Caco-2 (cell line): ENCODE measurements around the gene SMIM14. TPM values are rescaled to one million over a fixed set of nuclear protein-coding genes. Genes with fewer than 3 reads are reported as not detected.

Source experiments
- BruUV-seq: library from RNA; stranded (reverse); fragments of 400-500 nt; replicated peaks from 2 replicates; lab custom pipeline; 2021; lab: Mats Ljungman, UMichigan
- CTCF ChIA-PET: fragments of 300-600 bp; sonication (Branson Sonifier 250); formaldehyde crosslinking; loops from one replicate; lab custom pipeline; 2022; ENCODE audit warnings: antibody characterized with exemption; lab: Charles Lee
- POLR2A ChIA-PET: fragments of 300-600 bp; sonication (Branson Sonifier 250); formaldehyde crosslinking; loops from one replicate; lab custom pipeline; 2022; ENCODE audit warnings: antibody characterized with exemption; lab: Charles Lee
- DNase-seq, 2 experiments: peaks; one replicate each; pipeline versions ENCODE4 v3.0.0 to v3.0.0-alpha.2; 2020 to 2022
- H3K27me3 ChIP-seq: replicated peaks from 2 replicates; pipeline ENCODE4 v1.6.0; 2011; ENCODE audit warnings: low read length; ENCODE audit not compliant: control insufficient read depth, insufficient read depth
- H3K36me3 ChIP-seq: 2 replicates; pipeline ENCODE4 v1.5.1; 2011; ENCODE audit warnings: low read length; ENCODE audit not compliant: control insufficient read depth, insufficient read depth
- H3K4me1 ChIP-seq: fragments of 250-450 bp; sonication (Bioruptor Pico); 2 replicates; pipeline ENCODE4 v1.5.1; 2020; ENCODE audit warnings: mild to moderate bottlenecking
- H3K4me3 ChIP-seq: 2 replicates; pipeline ENCODE4 v1.5.1; 2011; ENCODE audit warnings: low read depth, mild to moderate bottlenecking, control low read depth, low read length
- H3K9me3 ChIP-seq: fragments of 250-450 bp; sonication (Bioruptor Pico); 2 replicates; pipeline ENCODE4 v1.5.1; 2020; ENCODE audit warnings: mild to moderate bottlenecking, moderate library complexity
- H3K27ac Mint-ChIP-seq: one replicate; pipeline ENCODE4 v1.8.0; 2022; ENCODE audit warnings: mixed read lengths; ENCODE audit not compliant: unreplicated experiment
- H3K27me3 Mint-ChIP-seq: one replicate; pipeline ENCODE4 v1.8.0; 2022; ENCODE audit warnings: mixed read lengths; ENCODE audit not compliant: insufficient read depth, unreplicated experiment
- H3K36me3 Mint-ChIP-seq: one replicate; pipeline ENCODE4 v1.8.0; 2022; ENCODE audit warnings: mild to moderate bottlenecking, mixed read lengths; ENCODE audit not compliant: insufficient read depth, unreplicated experiment
- H3K4me1 Mint-ChIP-seq: one replicate; pipeline ENCODE4 v1.8.0; 2022; ENCODE audit warnings: low read depth, mixed read lengths; ENCODE audit not compliant: unreplicated experiment
- H3K4me3 Mint-ChIP-seq: one replicate; pipeline ENCODE4 v1.8.0; 2022; ENCODE audit warnings: mild to moderate bottlenecking, moderate library complexity, mixed read lengths; ENCODE audit not compliant: unreplicated experiment
- H3K9me3 Mint-ChIP-seq: one replicate; pipeline ENCODE4 v1.8.0; 2022; ENCODE audit warnings: mixed read lengths; ENCODE audit not compliant: unreplicated experiment
- intact Hi-C: fragments of 100-400 bp; cut with micrococcal nuclease; formaldehyde crosslinking; loops from one replicate; pipeline ENCODE4 v1.10.0; 2022; ENCODE audit not compliant: unreplicated experiment
- total RNA-seq: library from RNA; stranded (reverse); gene quantifications from 2 replicates; pipeline ENCODE4 v1.2.3, GENCODE V29; 2022
- TF ChIP-seq, protein P1 (sequence below), 2 experiments: fragments of 200-600 bp in 1 of 2; IDR thresholded peaks; 1 replicate in 1 of 2; 2 replicates in 1 of 2; pipeline versions ENCODE4 v1.5.1 to v1.8.0; 2011 to 2022; ENCODE audit warnings: antibody characterized with exemption in 1 of 2, control low read depth in 1 of 2, inconsistent platforms in 1 of 2, low read depth in 1 of 2, low read length in 1 of 2, mild to moderate bottlenecking in 1 of 2, moderate library complexity in 1 of 2; ENCODE audit not compliant: insufficient read depth in 1 of 2, severe bottlenecking in 1 of 2, unreplicated experiment in 1 of 2

Gene SMIM14
- total RNA-seq, 1 experiment from 2014 or later: 41.0 TPM

- Histone ChIP-seq H3K36me3 (no peaks in the 10 kb centered on the region), H3K4me1 (no peaks in the 10 kb centered on the region; the same call in 1 of the 2 replicates), H3K27me3 (no peaks in the 10 kb centered on the region), H3K4me3 (peak overlapping the region; percentile 76), H3K9me3 (peaks cover 9% of the 10 kb centered on the region; the same call in 1 of the 2 replicates)
- TF ChIP-seq, protein P1, sequence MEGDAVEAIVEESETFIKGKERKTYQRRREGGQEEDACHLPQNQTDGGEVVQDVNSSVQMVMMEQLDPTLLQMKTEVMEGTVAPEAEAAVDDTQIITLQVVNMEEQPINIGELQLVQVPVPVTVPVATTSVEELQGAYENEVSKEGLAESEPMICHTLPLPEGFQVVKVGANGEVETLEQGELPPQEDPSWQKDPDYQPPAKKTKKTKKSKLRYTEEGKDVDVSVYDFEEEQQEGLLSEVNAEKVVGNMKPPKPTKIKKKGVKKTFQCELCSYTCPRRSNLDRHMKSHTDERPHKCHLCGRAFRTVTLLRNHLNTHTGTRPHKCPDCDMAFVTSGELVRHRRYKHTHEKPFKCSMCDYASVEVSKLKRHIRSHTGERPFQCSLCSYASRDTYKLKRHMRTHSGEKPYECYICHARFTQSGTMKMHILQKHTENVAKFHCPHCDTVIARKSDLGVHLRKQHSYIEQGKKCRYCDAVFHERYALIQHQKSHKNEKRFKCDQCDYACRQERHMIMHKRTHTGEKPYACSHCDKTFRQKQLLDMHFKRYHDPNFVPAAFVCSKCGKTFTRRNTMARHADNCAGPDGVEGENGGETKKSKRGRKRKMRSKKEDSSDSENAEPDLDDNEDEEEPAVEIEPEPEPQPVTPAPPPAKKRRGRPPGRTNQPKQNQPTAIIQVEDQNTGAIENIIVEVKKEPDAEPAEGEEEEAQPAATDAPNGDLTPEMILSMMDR (IDR thresholded peaks at IDR 0.05; ENCODE audit: insufficient read depth in 1 of 2, low read depth in 1 of 2, low read length in 1 of 2, severe bottlenecking in 1 of 2, unreplicated experiment in 1 of 2): no peak
- Mint-ChIP-seq H3K4me3 (peak overlapping the region; percentile 98), H3K27ac (peak overlapping the region; percentile 96), H3K36me3 (peaks cover 50% of the 10 kb centered on the region), H3K27me3 (no peaks in the 10 kb centered on the region), H3K4me1 (no peaks in the 10 kb centered on the region), H3K9me3 (peaks cover 6% of the 10 kb centered on the region)
- CTCF ChIA-PET: interaction anchor here (1.7 kb wide), 1 partner anchor 32 kb away, joined by 10 read pairs; no protein-coding TSS in a partner anchor
- no peak for DNase-seq
- intact Hi-C loops: loop anchor here (2.0 to 5.0 kb wide), 3 partner anchors 57 to 96 kb away; no protein-coding TSS in a partner anchor
- POLR2A ChIA-PET: interaction anchor here (0.8 kb wide), 1 partner anchor 32 kb away, joined by 4 read pairs; no protein-coding TSS in a partner anchor
- BruUV-seq: no TSS peak
Observed at GRCh38 chr4:39525822-39526690, 112.6 kb downstream of the SMIM14 start.

DNA sequence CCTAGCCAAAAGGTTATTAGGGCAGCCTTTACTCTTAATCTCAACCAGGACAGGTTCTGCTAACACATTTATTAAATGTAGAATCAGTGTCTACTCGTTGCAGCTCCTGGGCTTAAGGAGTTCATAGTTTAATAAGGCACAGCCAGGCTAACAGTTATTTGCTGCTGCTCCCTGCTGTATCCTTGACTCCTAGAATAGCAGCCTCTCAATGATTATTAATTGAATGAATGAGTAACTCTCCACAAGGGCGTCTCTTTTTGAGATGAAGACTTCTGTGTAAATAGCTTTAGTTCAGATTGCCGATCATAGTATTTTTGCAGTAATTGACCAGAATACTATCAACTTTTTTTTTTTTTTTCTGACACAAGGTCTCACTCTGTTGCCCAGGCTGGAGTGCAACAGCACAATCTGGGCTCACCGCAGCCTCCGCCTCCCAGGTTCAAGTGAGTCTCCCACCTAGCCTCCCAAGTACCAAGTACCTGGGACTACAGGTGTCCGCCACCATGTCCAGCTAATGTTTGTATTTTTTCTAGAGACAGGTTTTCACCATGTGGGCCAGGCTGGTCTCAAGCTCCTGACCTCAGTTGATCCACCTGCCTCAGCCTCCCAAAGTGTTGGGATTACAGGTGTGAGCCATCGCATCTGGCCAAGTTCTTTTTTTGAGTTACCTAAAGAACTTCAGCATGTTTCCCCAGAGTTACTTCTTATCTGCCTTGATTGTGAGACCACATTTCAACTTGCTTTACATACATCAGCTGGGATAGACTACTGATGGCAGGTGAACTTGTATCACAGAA lies 114.3 kb downstream of the SMIM14 start:
- Histone ChIP-seq H3K27me3 (no peaks in the 10 kb centered on the region), H3K9me3 (no peaks in the 10 kb centered on the region), H3K36me3 (no peaks in the 10 kb centered on the region), H3K4me3 (no peak overlapping the region), H3K4me1 (no peaks in the 10 kb centered on the region; the same call in 1 of the 2 replicates)
- H3K9me3 Mint-ChIP-seq: no peaks in the 10 kb centered on the region
- no peaks in the 10 kb centered on the region for H3K4me1 Mint-ChIP-seq
- DNase-seq: no peak
- intact Hi-C loops: no loop called here
- BruUV-seq: no TSS peak
- peak overlapping the region; percentile 19 for H3K4me3 Mint-ChIP-seq
- ChIA-PET POLR2A (no interaction called here), CTCF (interaction anchor here (0.6 kb wide), 1 partner anchor 45 kb away, joined by 3 read pairs; no protein-coding TSS in a partner anchor)
- peaks cover 51% of the 10 kb centered on the region for H3K36me3 Mint-ChIP-seq
- H3K27ac Mint-ChIP-seq: no peak overlapping the region
- H3K27me3 Mint-ChIP-seq: no peaks in the 10 kb centered on the region
- TF ChIP-seq, protein P1 (IDR thresholded peaks at IDR 0.05; ENCODE audit: insufficient read depth in 1 of 2, low read depth in 1 of 2, low read length in 1 of 2, severe bottlenecking in 1 of 2, unreplicated experiment in 1 of 2): no peak

- H3K4me1 Mint-ChIP-seq: no peaks in the 10 kb centered on the region
- H3K9me3 ChIP-seq: no peaks in the 10 kb centered on the region
- no TSS peak for BruUV-seq
- CTCF ChIA-PET: no interaction called here
- H3K4me3 Mint-ChIP-seq: no peak overlapping the region
- POLR2A ChIA-PET: no interaction called here
- no peak for DNase-seq
- H3K9me3 Mint-ChIP-seq: no peaks in the 10 kb centered on the region
- no peaks in the 10 kb centered on the region for H3K27me3 ChIP-seq
- TF ChIP-seq, protein P1 (IDR thresholded peaks at IDR 0.05; ENCODE audit: insufficient read depth in 1 of 2, low read depth in 1 of 2, low read length in 1 of 2, severe bottlenecking in 1 of 2, unreplicated experiment in 1 of 2): no peak
- no peaks in the 10 kb centered on the region for H3K36me3 ChIP-seq
- H3K4me1 ChIP-seq: no peaks in the 10 kb centered on the region; the same call in 1 of the 2 replicates
- no peak overlapping the region for H3K4me3 ChIP-seq
- no peaks in the 10 kb centered on the region for H3K27me3 Mint-ChIP-seq
- peaks cover 53% of the 10 kb centered on the region for H3K36me3 Mint-ChIP-seq
- intact Hi-C loops: no loop called here
- no peak overlapping the region for H3K27ac Mint-ChIP-seq
Observed at GRCh38 chr4:39522068-39522467, 116.6 kb downstream of the SMIM14 start.
